Measurements from ENCODE around the gene SAP30BP. TPM values are rescaled to one million over a fixed set of nuclear protein-coding genes. Genes with fewer than 3 reads are reported as not detected.

The SAP30BP gene
- total and polyA plus RNA-seq, 2 donors from 2014 or later: 62.9 to 95.1 TPM

- peaks cover 0 to 35% (median 19%) of the 10 kb centered on the region in 3 donors for H3K4me1 ChIP-seq (ENCODE audit: control insufficient read depth in 2 of 3, insufficient read depth in 2 of 3, low read depth in 1 of 3, low read length in 3 of 3)
- peaks cover 0 to 2% (median 0%) of the 10 kb centered on the region in 3 donors for H3K36me3 ChIP-seq (ENCODE audit: control insufficient read depth in 2 of 3, insufficient read depth in 3 of 3, low read length in 3 of 3)
- H3K27me3 ChIP-seq (ENCODE audit: control insufficient read depth, insufficient read depth, low read length): no peaks in the 10 kb centered on the region
- intact Hi-C loops (cut with DNase I): no loop called here
- H3K4me3 ChIP-seq (ENCODE audit: low read length in 3 of 3): peak overlapping the region in 2 of 3 donors; percentile 51 to 58
- FAIRE-seq: no peak
- H3K9me3 ChIP-seq (ENCODE audit: control insufficient read depth in 2 of 3, insufficient read depth in 1 of 3, low read length in 3 of 3): no peaks in the 10 kb centered on the region
- peak overlapping the region; percentile 88 to 92 for H3K27ac ChIP-seq (ENCODE audit: low read depth in 2 of 2, low read length in 2 of 2)
- peak overlapping the region in 2 of 3 donors; percentile 9 to 78 for H3K9ac ChIP-seq (ENCODE audit: low read length in 3 of 3)
- peak in 2 of 5 donors; percentile 52 to 75 for DNase-seq
- no peak for TF ChIP-seq CTCF (IDR thresholded peaks at IDR 0.05; ENCODE audit: borderline replicate concordance, extremely low read depth, insufficient read depth)
These were observed 32.2 kb upstream of the SAP30BP start for GRCh38 chr17:75634754-75635609.

- FAIRE-seq (no peak), DNase-seq (peak in 2 of 5 donors; percentile 34 to 75)
- intact Hi-C loops (cut with DNase I): no loop called here
- no peaks in the 10 kb centered on the region for H3K27me3 ChIP-seq (ENCODE audit: control insufficient read depth, insufficient read depth, low read length)
- peak overlapping the region; percentile 88 to 92 for H3K27ac ChIP-seq (ENCODE audit: low read depth in 2 of 2, low read length in 2 of 2)
- peaks cover 0 to 2% (median 0%) of the 10 kb centered on the region in 3 donors for H3K36me3 ChIP-seq (ENCODE audit: control insufficient read depth in 2 of 3, insufficient read depth in 3 of 3, low read length in 3 of 3)
- H3K4me1 ChIP-seq (ENCODE audit: control insufficient read depth in 2 of 3, insufficient read depth in 2 of 3, low read depth in 1 of 3, low read length in 3 of 3): peaks cover 0 to 42% (median 21%) of the 10 kb centered on the region in 3 donors
- no peak for TF ChIP-seq CTCF (IDR thresholded peaks at IDR 0.05; ENCODE audit: borderline replicate concordance, extremely low read depth, insufficient read depth)
- no peaks in the 10 kb centered on the region for H3K9me3 ChIP-seq (ENCODE audit: control insufficient read depth in 2 of 3, insufficient read depth in 1 of 3, low read length in 3 of 3)
- H3K9ac ChIP-seq (ENCODE audit: low read length in 3 of 3): peak overlapping the region in 2 of 3 donors; percentile 9 to 78
- peak overlapping the region in 2 of 3 donors; percentile 51 to 58 for H3K4me3 ChIP-seq (ENCODE audit: low read length in 3 of 3)
These were observed 31.4 kb upstream of the SAP30BP start for GRCh38 chr17:75635610-75636202.

GRCh38 chr17:75636381-75637142 lies 30.6 kb upstream of the SAP30BP start:
- Histone ChIP-seq H3K27ac (ENCODE audit: low read depth in 2 of 2, low read length in 2 of 2) (peak overlapping the region; percentile 88 to 92), H3K36me3 (ENCODE audit: control insufficient read depth in 2 of 3, insufficient read depth in 3 of 3, low read length in 3 of 3) (peaks cover 0 to 2% (median 0%) of the 10 kb centered on the region in 3 donors), H3K9me3 (ENCODE audit: control insufficient read depth in 2 of 3, insufficient read depth in 1 of 3, low read length in 3 of 3) (no peaks in the 10 kb centered on the region), H3K27me3 (ENCODE audit: control insufficient read depth, insufficient read depth, low read length) (no peaks in the 10 kb centered on the region), H3K4me3 (ENCODE audit: low read length in 3 of 3) (peak overlapping the region in 1 of 3 donors; percentile 58), H3K4me1 (ENCODE audit: control insufficient read depth in 2 of 3, insufficient read depth in 2 of 3, low read depth in 1 of 3, low read length in 3 of 3) (peaks cover 0 to 50% (median 30%) of the 10 kb centered on the region in 3 donors), H3K9ac (ENCODE audit: low read length in 3 of 3) (peak overlapping the region in 2 of 3 donors; percentile 26 to 78)
- FAIRE-seq (no peak), DNase-seq (peak in 2 of 5 donors; percentile 31 to 68)
- TF ChIP-seq CTCF (IDR thresholded peaks at IDR 0.05; ENCODE audit: borderline replicate concordance, extremely low read depth, insufficient read depth): no peak
- intact Hi-C loops (cut with DNase I): no loop called here

All from kidney (tissue), 14 donors.